H9 (cell line): ENCODE data around the gene GPC3. TPM values are rescaled to one million over a fixed set of nuclear protein-coding genes. Genes with fewer than 3 reads are reported as not detected.

Source experiments
- DNase-seq: peaks from one replicate; pipeline ENCODE4 v3.0.0-alpha.2; 2017
- H2AFZ ChIP-seq: one replicate; pipeline ENCODE4 v1.6.1; 2013; ENCODE audit warnings: mild to moderate bottlenecking, low read length, control low read depth, moderate library complexity
- H2AK5ac ChIP-seq: 2 replicates; pipeline ENCODE4 v1.6.1; 2013; ENCODE audit warnings: low read length, control low read depth, mixed read lengths; ENCODE audit not compliant: insufficient read length
- H2BK120ac ChIP-seq: one replicate; pipeline ENCODE4 v1.6.1; 2013; ENCODE audit warnings: low read depth, mild to moderate bottlenecking, low read length, control low read depth, inconsistent platforms; ENCODE audit not compliant: poor library complexity, severe bottlenecking
- H2BK12ac ChIP-seq: 2 replicates; pipeline ENCODE4 v1.6.1; 2013; ENCODE audit warnings: low read length, control low read depth, mixed read lengths, low read depth; ENCODE audit not compliant: insufficient read length
- H2BK15ac ChIP-seq: 2 replicates; pipeline ENCODE4 v1.6.1; 2013; ENCODE audit warnings: low read depth, low read length, control low read depth
- H2BK20ac ChIP-seq: one replicate; pipeline ENCODE4 v1.6.1; 2013; ENCODE audit warnings: low read depth, mild to moderate bottlenecking, low read length, control low read depth, inconsistent platforms; ENCODE audit not compliant: poor library complexity, severe bottlenecking
- H2BK5ac ChIP-seq: 2 replicates; pipeline ENCODE4 v1.6.1; 2013; ENCODE audit warnings: low read length, control low read depth, mixed read lengths; ENCODE audit not compliant: insufficient read length
- H3K14ac ChIP-seq: 2 replicates; pipeline ENCODE4 v1.6.1; 2013; ENCODE audit warnings: low read length, control low read depth; ENCODE audit not compliant: insufficient read depth
- H3K18ac ChIP-seq: 2 replicates; pipeline ENCODE4 v1.6.1; 2013; ENCODE audit warnings: low read depth, mild to moderate bottlenecking, mixed read lengths, low read length, control low read depth; ENCODE audit not compliant: insufficient read length
- H3K23ac ChIP-seq: 2 replicates; pipeline ENCODE4 v1.6.1; 2013; ENCODE audit warnings: low read length, control low read depth, mixed read lengths, low read depth; ENCODE audit not compliant: insufficient read length
- H3K23me2 ChIP-seq: 2 replicates; pipeline ENCODE4 v1.6.1; 2013; ENCODE audit warnings: low read depth, mild to moderate bottlenecking, mixed read lengths, low read length, control low read depth; ENCODE audit not compliant: insufficient read length, poor library complexity, severe bottlenecking
- H3K27ac ChIP-seq: 2 replicates; pipeline ENCODE4 v1.5.1; 2013; ENCODE audit warnings: low read length, control low read depth, mixed read lengths, low read depth; ENCODE audit not compliant: insufficient read length
- H3K27me3 ChIP-seq: 2 replicates; pipeline ENCODE4 v1.6.1; 2013; ENCODE audit warnings: low read length, control low read depth, inconsistent platforms; ENCODE audit not compliant: insufficient read depth
- H3K4ac ChIP-seq: 2 replicates; pipeline ENCODE4 v1.6.1; 2013; ENCODE audit warnings: low read depth, mild to moderate bottlenecking, control low read depth, inconsistent platforms, low read length, moderate library complexity
- H3K4me1 ChIP-seq: 2 replicates; pipeline ENCODE4 v1.6.1; 2013; ENCODE audit warnings: low read length, control low read depth, inconsistent platforms; ENCODE audit not compliant: insufficient read depth
- H3K4me2 ChIP-seq: 2 replicates; pipeline ENCODE4 v1.6.1; 2013; ENCODE audit warnings: low read length, control low read depth, mixed read lengths; ENCODE audit not compliant: insufficient read length, insufficient read depth
- H3K56ac ChIP-seq: 2 replicates; pipeline ENCODE4 v1.6.1; 2013; ENCODE audit warnings: low read depth, mild to moderate bottlenecking, mixed read lengths, low read length, control low read depth; ENCODE audit not compliant: insufficient read length
- H3K79me1 ChIP-seq: 2 replicates; pipeline ENCODE4 v1.6.1; 2013; ENCODE audit warnings: low read depth, mild to moderate bottlenecking, moderate library complexity, low read length, control low read depth, inconsistent platforms; ENCODE audit not compliant: insufficient read depth, poor library complexity, severe bottlenecking
- H3K79me2 ChIP-seq: 2 replicates; pipeline ENCODE4 v1.6.1; 2013; ENCODE audit warnings: low read length, control low read depth, inconsistent platforms; ENCODE audit not compliant: insufficient read depth
- H3K9ac ChIP-seq: 2 replicates; pipeline ENCODE4 v1.6.1; 2013; ENCODE audit warnings: low read length, control low read depth, mixed read lengths; ENCODE audit not compliant: insufficient read length; ENCODE audit errors: extremely low read depth
- H3K9me3 ChIP-seq: one replicate; pipeline ENCODE4 v1.6.1; 2013; ENCODE audit warnings: low read depth, low read length, inconsistent platforms; ENCODE audit not compliant: control insufficient read depth
- H3T11ph ChIP-seq: one replicate; pipeline ENCODE4 v1.6.1; 2013; ENCODE audit warnings: mild to moderate bottlenecking, low read length, control low read depth, inconsistent platforms
- H4K20me1 ChIP-seq: one replicate; pipeline ENCODE4 v1.6.1; 2013; ENCODE audit not compliant: control insufficient read depth, insufficient read length, insufficient read depth
- H4K5ac ChIP-seq: 2 replicates; pipeline ENCODE4 v1.6.1; 2013; ENCODE audit warnings: low read depth, mild to moderate bottlenecking, mixed read lengths, low read length, control low read depth; ENCODE audit not compliant: insufficient read length
- H4K8ac ChIP-seq: replicated peaks from 2 replicates; pipeline ENCODE4 v1.6.1; 2013; ENCODE audit warnings: low read length, control low read depth, mixed read lengths, low read depth; ENCODE audit not compliant: insufficient read length
- H4K91ac ChIP-seq: 2 replicates; pipeline ENCODE4 v1.6.1; 2013; ENCODE audit warnings: low read depth, mild to moderate bottlenecking, moderate library complexity, mixed read lengths, low read length, control low read depth; ENCODE audit not compliant: insufficient read length
- H3K27ac Mint-ChIP-seq, 3 experiments: 2 replicates in 2 of 3; 3 replicates in 1 of 3; pipeline ENCODE4 v1.8.0; 2020 to 2021; ENCODE audit warnings: mixed read lengths in 3 of 3, mild to moderate bottlenecking in 1 of 3, moderate library complexity in 1 of 3
- H3K27me3 Mint-ChIP-seq: 2 replicates; pipeline ENCODE4 v1.8.0; 2021; ENCODE audit warnings: low read depth, mild to moderate bottlenecking, moderate library complexity, mixed read lengths
- H3K36me3 Mint-ChIP-seq, 3 experiments: 2 replicates in 2 of 3; 3 replicates in 1 of 3; pipeline ENCODE4 v1.8.0; 2020 to 2021; ENCODE audit warnings: low read depth in 3 of 3, mixed read lengths in 3 of 3; ENCODE audit not compliant: insufficient read depth in 1 of 3
- H3K4me1 Mint-ChIP-seq, 2 experiments: 2 replicates each; pipeline ENCODE4 v1.8.0; 2020; ENCODE audit warnings: mixed read lengths in 2 of 2
- H3K4me3 Mint-ChIP-seq, 2 experiments: 2 replicates in 1 of 2; 3 replicates in 1 of 2; pipeline ENCODE4 v1.8.0; 2020 to 2021; ENCODE audit warnings: mild to moderate bottlenecking in 2 of 2, mixed read lengths in 2 of 2, moderate library complexity in 1 of 2
- H3K9me3 Mint-ChIP-seq, 2 experiments: 2 replicates in 1 of 2; 3 replicates in 1 of 2; pipeline ENCODE4 v1.8.0; 2020; ENCODE audit warnings: mild to moderate bottlenecking in 2 of 2, mixed read lengths in 2 of 2, moderate library complexity in 1 of 2
- WGBS: extraction: QIAGEN DNeasy Blood & Tissue Kit; methylation state at CpG from one replicate; pipeline ENCODE4 v1.1.7; 2013; ENCODE audit warnings: missing lambda C conversion rate, low lambda C conversion rate, mixed read lengths; ENCODE audit not compliant: insufficient read length; ENCODE audit errors: extremely low coverage; 5-methylcytosine and 5-hydroxymethylcytosine counted together
- total RNA-seq: library from RNA; stranded (reverse); gene quantifications from 2 replicates; pipeline ENCODE4 v1.2.1, GENCODE V29; 2021
- TF ChIP-seq, protein P1 (sequence below): fragments of 200-600 bp; sonication (generic); conservative IDR thresholded peaks from 3 replicates; pipeline ENCODE4 v1.8.0; 2021; ENCODE audit warnings: antibody characterized with exemption, mild to moderate bottlenecking

GPC3 gene
- total RNA-seq, 1 experiment from 2014 or later = 108 TPM

- Histone ChIP-seq H3K23me2 (no peaks in the 10 kb centered on the region), H3K14ac (no peak overlapping the region), H4K8ac (no peak overlapping the region), H3K56ac (no peak overlapping the region), H3K4ac (no peak overlapping the region), H3K79me1 (no peaks in the 10 kb centered on the region), H3K4me1 (peaks cover 7% of the 10 kb centered on the region; the same call in 1 of the 2 replicates), H3K9ac (no peak overlapping the region), H3K27ac (no peak overlapping the region), H4K91ac (no peak overlapping the region), H4K5ac (no peak overlapping the region), H2BK5ac (no peak overlapping the region), H3K4me2 (peak overlapping the region; percentile 25), H3K18ac (no peak overlapping the region), H3K79me2 (no peaks in the 10 kb centered on the region), H4K20me1 (no peaks in the 10 kb centered on the region), H3K9me3 (no peaks in the 10 kb centered on the region), H3K27me3 (no peaks in the 10 kb centered on the region), H3K23ac (no peak overlapping the region), H2BK120ac (no peak overlapping the region), H2AFZ (no peak overlapping the region), H2BK20ac (no peak overlapping the region), H3T11ph (no peak overlapping the region), H2BK12ac (no peak overlapping the region), H2BK15ac (no peak overlapping the region), H2AK5ac (no peak overlapping the region)
- no peaks in the 10 kb centered on the region for H3K27me3 Mint-ChIP-seq
- no peak for DNase-seq
- no CpG with 5 or more reads among the region's 3 CpGs for WGBS
- H3K4me3 Mint-ChIP-seq = peak overlapping the region; percentile 34 to 64
- peaks cover 71 to 85% of the 10 kb centered on the region in 2 experiments for H3K4me1 Mint-ChIP-seq
- H3K9me3 Mint-ChIP-seq = no peaks in the 10 kb centered on the region
- TF ChIP-seq, protein P1, sequence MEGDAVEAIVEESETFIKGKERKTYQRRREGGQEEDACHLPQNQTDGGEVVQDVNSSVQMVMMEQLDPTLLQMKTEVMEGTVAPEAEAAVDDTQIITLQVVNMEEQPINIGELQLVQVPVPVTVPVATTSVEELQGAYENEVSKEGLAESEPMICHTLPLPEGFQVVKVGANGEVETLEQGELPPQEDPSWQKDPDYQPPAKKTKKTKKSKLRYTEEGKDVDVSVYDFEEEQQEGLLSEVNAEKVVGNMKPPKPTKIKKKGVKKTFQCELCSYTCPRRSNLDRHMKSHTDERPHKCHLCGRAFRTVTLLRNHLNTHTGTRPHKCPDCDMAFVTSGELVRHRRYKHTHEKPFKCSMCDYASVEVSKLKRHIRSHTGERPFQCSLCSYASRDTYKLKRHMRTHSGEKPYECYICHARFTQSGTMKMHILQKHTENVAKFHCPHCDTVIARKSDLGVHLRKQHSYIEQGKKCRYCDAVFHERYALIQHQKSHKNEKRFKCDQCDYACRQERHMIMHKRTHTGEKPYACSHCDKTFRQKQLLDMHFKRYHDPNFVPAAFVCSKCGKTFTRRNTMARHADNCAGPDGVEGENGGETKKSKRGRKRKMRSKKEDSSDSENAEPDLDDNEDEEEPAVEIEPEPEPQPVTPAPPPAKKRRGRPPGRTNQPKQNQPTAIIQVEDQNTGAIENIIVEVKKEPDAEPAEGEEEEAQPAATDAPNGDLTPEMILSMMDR = no peak
- peak overlapping the region; percentile 36 to 93 (median 74); a peak in 5 of 7 replicates for H3K27ac Mint-ChIP-seq
- H3K36me3 Mint-ChIP-seq = peaks cover 4 to 13% (median 4%) of the 10 kb centered on the region in 3 experiments; a peak in 6 of 7 replicates
These were observed 16.2 kb downstream of the GPC3 start for GRCh38 chrX:133969191-133969590.
